Gastroesophageal sphincter (tissue), 4 donors: ENCODE data around the gene IER2. TPM values are rescaled to one million over a fixed set of nuclear protein-coding genes. Genes with fewer than 3 reads are reported as not detected.

ENCODE experiments used
- ATAC-seq: fragments of 150-250 bp; one replicate; pipeline ENCODE4 v1.9.1; 2016; ENCODE audit warnings: mild to moderate bottlenecking, moderate library complexity
- H3K27ac ChIP-seq, 4 donors: fragments of 200-600 bp; sonication (generic) in 3 of 4; 1 replicate in 3 of 4; 2 replicates in 1 of 4; pipeline ENCODE4 v1.5.1; 2016 to 2019
- H3K27me3 ChIP-seq: fragments of 200-600 bp; sonication (generic); one replicate; pipeline ENCODE4 v1.5.1; 2019
- H3K36me3 ChIP-seq, 2 donors: fragments of 200-600 bp; sonication (generic); one replicate each; pipeline ENCODE4 v1.5.1; 2019; ENCODE audit warnings: control low read depth in 1 of 2
- H3K4me1 ChIP-seq, 3 donors: fragments of 200-600 bp; sonication (generic); 1 replicate in 2 of 3; 2 replicates in 1 of 3; pipeline ENCODE4 v1.5.1; 2016 to 2019; ENCODE audit warnings: control low read depth in 2 of 3
- H3K4me3 ChIP-seq, 2 donors: fragments of 200-600 bp; sonication (generic); one replicate each; pipeline ENCODE4 v1.5.1; 2019; ENCODE audit warnings: mild to moderate bottlenecking in 1 of 2, moderate library complexity in 1 of 2
- H3K9me3 ChIP-seq, 3 donors: fragments of 200-600 bp; sonication (generic); one replicate each; pipeline ENCODE4 v1.5.1; 2017 to 2019; ENCODE audit warnings: control low read depth in 2 of 3
- CTCF ChIP-seq, 4 experiments: fragments of 200-600 bp in 2 of 4; fragments of 450-650 bp in 2 of 4; sonication (generic) in 1 of 4; IDR thresholded peaks; one replicate each; pipeline ENCODE4 v1.5.1; 2017 to 2019; ENCODE audit warnings: antibody characterized with exemption in 4 of 4, mild to moderate bottlenecking in 2 of 4, moderate library complexity in 2 of 4
- EP300 ChIP-seq: sonication (generic); formaldehyde crosslinking; IDR thresholded peaks from one replicate; pipeline ENCODE4 v1.6.1; 2017; ENCODE audit warnings: antibody characterized with exemption, mild to moderate bottlenecking
- POLR2A ChIP-seq, 2 donors: fragments of 450-650 bp; IDR thresholded peaks; one replicate each; pipeline ENCODE4 v1.6.1; 2017; ENCODE audit warnings: antibody characterized with exemption in 2 of 2, mild to moderate bottlenecking in 2 of 2, moderate library complexity in 1 of 2
- POLR2AphosphoS5 ChIP-seq: sonication (generic); formaldehyde crosslinking; IDR thresholded peaks from one replicate; pipeline ENCODE4 v1.6.1; 2017; ENCODE audit warnings: antibody characterized with exemption
- WGBS, 2 donors: methylation state at CpG; one replicate each; pipeline ENCODE4 v1.1.5; 2018; ENCODE audit warnings: low coverage in 1 of 2; 5-methylcytosine and 5-hydroxymethylcytosine counted together
- total RNA-seq, 4 donors: library from RNA; depleted of rRNA; stranded (reverse); fragments of >200 nt; gene quantifications; one replicate each; pipeline ENCODE4 v1.1.0, GENCODE V29; 2016

The IER2 gene
- total RNA-seq, 4 donors from 2014 or later = 33.8 to 62.1 (median 48.0) TPM

- TF ChIP-seq POLR2AphosphoS5 (peak; percentile 18), CTCF (IDR thresholded peaks at IDR 0.05) (no peak), EP300 (no peak), POLR2A (IDR thresholded peaks at IDR 0.05) (no peak)
Observed at GRCh38 chr19:13134626-13135025, 15.6 kb upstream of the IER2 start.

GRCh38 chr19:13135068-13136062 is 14.8 kb upstream of the IER2 start:
- WGBS, 2 donors = 89 to 90% methylated on average over 2 to 8 of the region's 60 CpGs
- Histone ChIP-seq H3K9me3 (no peaks in the 10 kb centered on the region), H3K4me3 (no peak overlapping the region), H3K27ac (peak overlapping the region in 2 of 4 donors; percentile 29 to 52), H3K27me3 (no peaks in the 10 kb centered on the region), H3K4me1 (peaks cover 0 to 26% (median 0%) of the 10 kb centered on the region in 3 donors), H3K36me3 (peaks cover 0 to 53% of the 10 kb centered on the region in 2 donors)
- no peak for TF ChIP-seq POLR2A (IDR thresholded peaks at IDR 0.05)
- no peak for TF ChIP-seq CTCF (IDR thresholded peaks at IDR 0.05)
- no peak for ATAC-seq

More at GRCh38 chr19:13134626-13135025, 15.6 kb upstream of the IER2 start:
- H3K36me3 ChIP-seq = peaks cover 0 to 46% of the 10 kb centered on the region in 2 donors
- H3K4me1 ChIP-seq = peaks cover 0 to 26% (median 0%) of the 10 kb centered on the region in 3 donors
- peak overlapping the region in 2 of 4 donors; percentile 44 to 56 for H3K27ac ChIP-seq
- H3K27me3 ChIP-seq = no peaks in the 10 kb centered on the region
- no peaks in the 10 kb centered on the region for H3K9me3 ChIP-seq
- ATAC-seq = no peak
- 0 to 90% methylated on average over 1 to 2 of the region's 3 CpGs for WGBS, 2 donors
- H3K4me3 ChIP-seq = no peak overlapping the region

- 88% methylated on average over 8 of the region's 28 CpGs; no CpG with 5 or more reads in 1 of the 2 donors for WGBS, 2 donors
- Histone ChIP-seq H3K27ac (no peak overlapping the region), H3K4me3 (no peak overlapping the region), H3K4me1 (peaks cover 0 to 26% (median 0%) of the 10 kb centered on the region in 3 donors), H3K36me3 (peaks cover 0 to 62% of the 10 kb centered on the region in 2 donors), H3K27me3 (no peaks in the 10 kb centered on the region), H3K9me3 (no peaks in the 10 kb centered on the region)
- TF ChIP-seq EP300 = no peak
- TF ChIP-seq POLR2A (IDR thresholded peaks at IDR 0.05) = no peak
- TF ChIP-seq POLR2AphosphoS5 = no peak
- TF ChIP-seq CTCF (IDR thresholded peaks at IDR 0.05) = no peak
- no peak for ATAC-seq
Observed at GRCh38 chr19:13137290-13137794, 12.9 kb upstream of the IER2 start.

DNA sequence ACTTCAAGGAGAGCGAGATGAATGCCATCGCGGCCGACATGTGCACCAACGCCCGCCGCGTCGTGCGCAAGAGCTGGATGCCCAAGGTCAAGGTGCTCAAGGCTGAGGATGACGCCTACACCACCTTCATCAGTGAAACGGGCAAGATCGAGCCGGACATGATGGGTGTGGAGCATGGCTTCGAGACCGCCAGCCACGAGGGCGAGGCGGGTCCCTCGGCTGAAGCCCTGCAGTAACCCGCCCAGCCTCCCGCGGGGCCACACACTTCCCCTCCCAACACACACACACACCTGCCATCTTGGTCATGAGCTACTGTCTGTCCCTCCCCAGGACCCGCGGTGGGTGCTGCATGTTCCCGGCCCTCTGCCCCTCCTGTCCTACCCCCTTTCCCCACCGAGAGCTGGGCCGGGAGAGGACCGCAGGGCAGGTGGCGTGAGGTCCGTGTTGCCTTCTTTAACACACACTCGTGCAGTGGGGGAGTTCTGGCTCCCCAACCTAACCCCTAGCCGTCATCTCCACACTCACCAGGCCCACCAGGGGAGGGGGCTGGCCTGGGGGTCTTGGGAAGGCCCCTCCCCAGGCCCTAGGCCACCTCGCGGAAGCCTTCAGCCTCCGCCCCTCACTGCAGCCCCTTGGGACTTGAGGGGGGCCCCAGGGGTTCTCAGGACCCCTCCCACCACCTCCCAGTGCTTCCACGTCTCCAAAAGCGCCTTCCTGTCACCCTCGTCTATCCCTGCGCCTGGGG is 11.9 kb upstream of the IER2 start:
- TF ChIP-seq POLR2AphosphoS5 (no peak), CTCF (IDR thresholded peaks at IDR 0.05) (no peak), POLR2A (IDR thresholded peaks at IDR 0.05) (no peak), EP300 (no peak)
- H3K27ac ChIP-seq = no peak overlapping the region
- H3K36me3 ChIP-seq = peaks cover 0 to 70% of the 10 kb centered on the region in 2 donors
- no peaks in the 10 kb centered on the region for H3K27me3 ChIP-seq
- H3K4me3 ChIP-seq = no peak overlapping the region
- no peaks in the 10 kb centered on the region for H3K9me3 ChIP-seq
- no peak for ATAC-seq
- 81 to 91% methylated on average over 8 to 19 of the region's 40 CpGs for WGBS, 2 donors
- H3K4me1 ChIP-seq = peaks cover 0 to 28% (median 0%) of the 10 kb centered on the region in 3 donors
